Testis (tissue), 3 donors: ENCODE measurements around the gene BPIFA2. TPM values are rescaled to one million over a fixed set of nuclear protein-coding genes. Genes with fewer than 3 reads are reported as not detected.

Experiments
- DNase-seq: peaks from one replicate; pipeline ENCODE4 v3.0.0-alpha.2; 2019
- H3K27ac ChIP-seq, 2 donors: fragments of 200-600 bp; sonication (generic); one replicate each; pipeline ENCODE4 v1.5.1; 2019
- H3K27me3 ChIP-seq: fragments of 200-600 bp; sonication (generic); one replicate; pipeline ENCODE4 v1.5.1; 2019
- H3K36me3 ChIP-seq: fragments of 200-600 bp; sonication (generic); one replicate; pipeline ENCODE4 v1.5.1; 2017; ENCODE audit warnings: low read depth; ENCODE audit errors: missing control alignments
- H3K4me1 ChIP-seq: fragments of 200-600 bp; sonication (generic); one replicate; pipeline ENCODE4 v1.5.1; 2019
- H3K4me3 ChIP-seq, 2 donors: fragments of 200-600 bp; sonication (generic); one replicate each; pipeline ENCODE4 v1.5.1; 2017 to 2019
- H3K9me3 ChIP-seq: fragments of 200-600 bp; sonication (generic); one replicate; pipeline ENCODE4 v1.5.1; 2017
- CTCF ChIP-seq, 3 experiments: fragments of 450-650 bp in 2 of 3; fragments of 200-600 bp in 1 of 3; sonication (generic) in 1 of 3; IDR thresholded peaks; one replicate each; pipeline ENCODE4 v1.5.1; 2016 to 2019; ENCODE audit warnings: antibody characterized with exemption in 3 of 3, mild to moderate bottlenecking in 2 of 3, moderate library complexity in 1 of 3
- POLR2A ChIP-seq: fragments of 450-650 bp; IDR thresholded peaks from one replicate; pipeline ENCODE4 v1.6.1; 2017; ENCODE audit warnings: antibody characterized with exemption, mild to moderate bottlenecking, moderate library complexity
- WGBS, 2 donors: methylation state at CpG; one replicate each; pipeline ENCODE4 v1.1.5; 2018; 5-methylcytosine and 5-hydroxymethylcytosine counted together
- intact Hi-C: fragments of 100-400 bp; cut with DNase I; formaldehyde crosslinking; loops from one replicate; pipeline ENCODE4 v1.15.1; 2023; ENCODE audit warnings: low total_unique reads
- polyA plus RNA-seq: library from polyadenylated mRNA; stranded (reverse); fragments of 350-450 nt; fragmentation: Illumina TruSeq; extraction: RNeasy Lipid Tissue Mini Kit (QIAGEN cat#74804); gene quantifications from one replicate; pipeline ENCODE4 v1.2.3, GENCODE V29; 2014; ENCODE audit warnings: low read depth, low replicate concordance; ENCODE audit not compliant: insufficient read depth
- total RNA-seq, 2 donors: library from RNA; depleted of rRNA; stranded (reverse); fragments of >200 nt; gene quantifications; one replicate each; pipeline ENCODE4 v1.2.3, GENCODE V29; 2016

BPIFA2 gene
- total and polyA plus RNA-seq, 3 donors from 2014 or later, result 1.3 to 1.4 TPM; not detected in 1

- Histone ChIP-seq H3K36me3 (no peaks in the 10 kb centered on the region), H3K9me3 (no peaks in the 10 kb centered on the region), H3K27ac (no peak overlapping the region), H3K4me1 (no peaks in the 10 kb centered on the region), H3K4me3 (no peak overlapping the region), H3K27me3 (no peaks in the 10 kb centered on the region)
- TF ChIP-seq POLR2A, result no peak
- no peak for DNase-seq
- intact Hi-C loops, result no loop called here
Observed at GRCh38 chr20:33139467-33139866, 28.5 kb upstream of the BPIFA2 start.

GRCh38 chr20:33145521-33145920 is 22.4 kb upstream of the BPIFA2 start:
- intact Hi-C loops, result no loop called here
- Histone ChIP-seq H3K9me3 (no peaks in the 10 kb centered on the region), H3K27ac (no peak overlapping the region), H3K4me3 (no peak overlapping the region), H3K4me1 (no peaks in the 10 kb centered on the region), H3K27me3 (no peaks in the 10 kb centered on the region), H3K36me3 (no peaks in the 10 kb centered on the region)
- no peak for DNase-seq
- 85 to 88% methylated on average over 4 to 5 of the region's 5 CpGs for WGBS, 2 donors
- TF ChIP-seq POLR2A (no peak), CTCF (IDR thresholded peaks at IDR 0.05) (no peak)

GRCh38 chr20:33147299-33147698 is 20.7 kb upstream of the BPIFA2 start:
- no peak for TF ChIP-seq CTCF (IDR thresholded peaks at IDR 0.05)
- H3K27ac ChIP-seq, result no peak overlapping the region
- H3K4me3 ChIP-seq, result no peak overlapping the region
- intact Hi-C loops, result no loop called here
- no peaks in the 10 kb centered on the region for H3K36me3 ChIP-seq
- DNase-seq, result no peak
- WGBS, 2 donors, result 83% methylated on average over 5 of the region's 5 CpGs
- H3K27me3 ChIP-seq, result no peaks in the 10 kb centered on the region
- H3K4me1 ChIP-seq, result no peaks in the 10 kb centered on the region
- no peaks in the 10 kb centered on the region for H3K9me3 ChIP-seq

GRCh38 chr20:33148040-33148439 is 19.9 kb upstream of the BPIFA2 start:
- Histone ChIP-seq H3K27me3 (no peaks in the 10 kb centered on the region), H3K9me3 (no peaks in the 10 kb centered on the region), H3K36me3 (no peaks in the 10 kb centered on the region), H3K4me3 (no peak overlapping the region), H3K4me1 (no peaks in the 10 kb centered on the region), H3K27ac (no peak overlapping the region)
- WGBS, 2 donors, result 63 to 95% methylated on average over 1 to 4 of the region's 4 CpGs
- no peak for DNase-seq
- no peak for TF ChIP-seq POLR2A
- intact Hi-C loops, result no loop called here

- Histone ChIP-seq H3K9me3 (no peaks in the 10 kb centered on the region), H3K36me3 (no peaks in the 10 kb centered on the region), H3K27ac (no peak overlapping the region), H3K4me3 (no peak overlapping the region), H3K27me3 (no peaks in the 10 kb centered on the region), H3K4me1 (no peaks in the 10 kb centered on the region)
- intact Hi-C loops, result no loop called here
- DNase-seq, result no peak
- WGBS, 2 donors, result 73 to 80% methylated on average over 6 of the region's 6 CpGs
- TF ChIP-seq POLR2A, result no peak
- no peak for TF ChIP-seq CTCF (IDR thresholded peaks at IDR 0.05)
Observed at GRCh38 chr20:33154252-33154651, 13.7 kb upstream of the BPIFA2 start.

- H3K27me3 ChIP-seq, result no peaks in the 10 kb centered on the region
- H3K36me3 ChIP-seq, result no peaks in the 10 kb centered on the region
- no peak for DNase-seq
- TF ChIP-seq POLR2A (no peak), CTCF (IDR thresholded peaks at IDR 0.05) (no peak)
- H3K9me3 ChIP-seq, result no peaks in the 10 kb centered on the region
- no peaks in the 10 kb centered on the region for H3K4me1 ChIP-seq
- intact Hi-C loops, result no loop called here
- no peak overlapping the region for H3K4me3 ChIP-seq
- no peak overlapping the region for H3K27ac ChIP-seq
- 79% methylated on average over 7 to 9 of the region's 9 CpGs for WGBS, 2 donors
Observed at GRCh38 chr20:33158637-33159385, 9.1 kb upstream of the BPIFA2 start.
